Measurements from ENCODE around the gene NEAT1. TPM values are rescaled to one million over a fixed set of nuclear protein-coding genes. Genes with fewer than 3 reads are reported as not detected.

The NEAT1 gene
- total and polyA plus RNA-seq, 9 of the 15 experiments (the other 6 are each of a cell fraction or from before 2014, with no cell fraction given) = 20.1 to 389 (median 62.8) TPM

- 58% methylated on average over 8 of the region's 8 CpGs for WGBS (ENCODE audit: insufficient coverage, low coverage, missing lambda C conversion rate)
- no peak overlapping the region for H2AFZ ChIP-seq (ENCODE audit: low read depth, low read length)
- CTCF ChIA-PET (ENCODE audit: low intra/inter-chr PET ratio) = no interaction called here
Measured at GRCh38 chr11:65377777-65378176, 44.8 kb upstream of the NEAT1 start.

More at GRCh38 chr11:65377777-65378176, 44.8 kb upstream of the NEAT1 start:
- Histone ChIP-seq H3K9me1 (ENCODE audit: control insufficient read depth, insufficient read depth, low read length) (no peaks in the 10 kb centered on the region), H4K20me1 (replicated peaks; ENCODE audit: control insufficient read depth, insufficient read depth, low read length) (no peaks in the 10 kb centered on the region; the same call in 1 of the 2 replicates), H3K4me3 (no peak overlapping the region), H3K9me3 (replicated peaks; ENCODE audit: control insufficient read depth, insufficient read depth, low read depth, low read length) (no peaks in the 10 kb centered on the region), H3K27ac (ENCODE audit: extremely low read depth, low read depth, low read length) (no peak overlapping the region), H3K4me2 (ENCODE audit: insufficient read depth, low read length) (no peak overlapping the region), H3K36me3 (ENCODE audit: control insufficient read depth, insufficient read depth, low read length) (no peaks in the 10 kb centered on the region), H3K9ac (ENCODE audit: insufficient read depth in 1 of 2, low read depth in 2 of 2, low read length in 2 of 2) (peak overlapping the region in 1 of 2 experiments; percentile 82; a peak in 2 of 4 replicates), H3K27me3 (ENCODE audit: control insufficient read depth in 2 of 2, insufficient read depth in 2 of 2, low read length in 2 of 2) (no peaks in the 10 kb centered on the region), H3K79me2 (ENCODE audit: control insufficient read depth, insufficient read depth, low read length) (no peaks in the 10 kb centered on the region), H3K4me1 (replicated peaks in 1 of 2; ENCODE audit: control insufficient read depth in 2 of 2, insufficient read depth in 2 of 2, low read length in 2 of 2) (peaks cover 9 to 63% of the 10 kb centered on the region in 2 experiments)
- intact Hi-C loops (cut with micrococcal nuclease) = no loop called here
- FAIRE-seq (no peak), ATAC-seq (no peak), DNase-seq (ENCODE audit: extremely low read depth in 1 of 4, low spot score in 3 of 4) (no peak)
- POLR2A ChIA-PET = interaction anchor here (1.6 to 16.2 kb wide), 3 partner anchors 11 to 125 kb away, joined by 4 to 253 read pairs (median 250); partner anchors contain the start of genes MALAT1 and NEAT1
- BruUV-seq (replicated peaks) = no TSS peak
- in situ Hi-C loops (cut with MboI) = no loop called here
- peak in 1 of 2 experiments; percentile 93; a peak in 2 of 4 replicates for TF ChIP-seq FOXA3 (CRISPR knock-in tag; conservative IDR thresholded peaks at IDR 0.05 in 1 of 2, IDR thresholded peaks at IDR 0.05 in 1 of 2)
- no peak for TF ChIP-seq HEY1 (CRISPR knock-in tag; IDR thresholded peaks at IDR 0.05; ENCODE audit: borderline replicate concordance)
- TF ChIP-seq IRF2 (CRISPR knock-in tag; IDR thresholded peaks at IDR 0.05) = no peak
- TF ChIP-seq ZNF449 (CRISPR knock-in tag; IDR thresholded peaks at IDR 0.05) = no peak
- TF ChIP-seq ZBTB33 (CRISPR knock-in tag; IDR thresholded peaks at IDR 0.05) = peak; percentile 99
- TF ChIP-seq ZFX (CRISPR knock-in tag; IDR thresholded peaks at IDR 0.05) = no peak

Data from K562 (cell line).